Fibroblast of peridontal ligament (primary cell): ENCODE data around the gene ZBTB24.

ENCODE experiments used
- DNase-seq: peaks from one replicate; pipeline ENCODE4 v3.0.0-alpha.2; 2010; ENCODE audit errors: extremely low read depth

The ZBTB24 gene

DNA sequence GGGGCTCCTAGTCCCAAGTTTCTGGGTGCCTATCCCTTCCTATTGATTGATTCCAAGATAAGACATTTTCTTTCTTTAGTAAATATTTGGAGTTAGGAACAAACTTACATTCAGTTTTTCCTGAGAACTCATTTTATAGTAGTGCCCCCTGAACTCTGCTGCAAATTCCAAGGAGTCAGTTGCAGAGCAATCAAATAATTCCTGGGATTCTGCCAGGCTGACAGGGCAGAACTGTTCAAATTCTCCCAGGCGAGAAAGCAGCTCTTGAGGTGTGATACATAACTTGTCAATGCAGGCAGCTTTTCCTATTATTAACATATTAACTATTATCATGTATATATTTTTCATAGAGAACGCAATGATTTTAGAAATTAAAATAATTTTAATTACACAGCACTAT lies 15.9 kb upstream of the ZBTB24 start:
- DNase-seq = no peak

DNA sequence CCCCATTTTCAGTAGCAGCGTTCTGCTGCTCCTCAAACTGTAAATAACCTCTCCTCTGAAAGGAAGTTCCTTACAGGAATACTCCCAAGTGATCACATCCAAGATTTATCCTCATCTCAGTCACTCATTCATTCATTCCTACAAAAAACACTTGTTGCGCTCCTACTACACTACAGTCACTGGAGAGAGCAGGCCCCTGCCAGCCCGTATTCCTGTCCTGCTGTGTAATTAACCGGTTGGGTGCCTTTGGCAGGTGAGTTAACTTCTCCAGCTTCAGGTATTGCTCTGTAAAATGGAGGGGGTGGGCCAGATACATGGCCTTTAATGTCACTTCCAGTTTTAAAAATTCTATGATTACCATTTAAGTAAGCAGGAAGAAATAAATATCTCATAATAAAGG lies 15.0 kb upstream of the ZBTB24 start:
- no peak for DNase-seq

DNA sequence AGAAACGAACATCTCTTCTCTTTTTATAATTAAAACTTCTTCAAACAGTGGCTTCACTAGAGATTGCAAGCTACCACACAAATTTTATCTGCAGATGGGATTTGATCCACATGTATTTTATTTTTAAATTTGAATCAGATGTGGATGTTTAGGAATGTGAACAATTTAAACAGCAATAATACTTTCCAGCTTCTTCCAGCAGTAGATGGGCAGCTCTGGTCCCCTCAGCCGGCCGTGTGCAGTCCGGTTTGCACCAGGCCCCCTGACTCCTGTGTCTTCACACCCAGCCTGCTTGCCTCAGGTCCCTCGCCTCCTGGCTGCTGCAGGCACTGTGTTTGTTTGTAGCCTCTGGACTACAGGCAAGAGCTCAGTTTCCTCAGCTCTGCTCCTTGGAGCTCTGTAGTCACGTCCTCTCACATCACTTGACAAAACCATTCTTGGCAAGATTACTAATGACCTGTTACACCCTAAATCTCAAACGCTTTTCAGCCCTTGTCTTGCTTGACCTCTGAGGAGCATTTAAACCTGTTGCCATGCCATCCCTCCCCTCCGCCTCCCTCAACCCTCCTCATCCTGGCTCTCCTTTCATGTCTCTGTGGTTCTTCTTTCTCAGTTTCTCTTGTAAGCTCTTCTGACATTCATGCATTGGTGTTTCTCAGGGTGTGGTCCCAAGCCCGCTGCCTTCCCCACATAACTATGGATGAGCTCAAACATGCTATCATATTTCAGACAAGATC lies 13.2 kb upstream of the ZBTB24 start:
- DNase-seq = peak; percentile 47

DNA sequence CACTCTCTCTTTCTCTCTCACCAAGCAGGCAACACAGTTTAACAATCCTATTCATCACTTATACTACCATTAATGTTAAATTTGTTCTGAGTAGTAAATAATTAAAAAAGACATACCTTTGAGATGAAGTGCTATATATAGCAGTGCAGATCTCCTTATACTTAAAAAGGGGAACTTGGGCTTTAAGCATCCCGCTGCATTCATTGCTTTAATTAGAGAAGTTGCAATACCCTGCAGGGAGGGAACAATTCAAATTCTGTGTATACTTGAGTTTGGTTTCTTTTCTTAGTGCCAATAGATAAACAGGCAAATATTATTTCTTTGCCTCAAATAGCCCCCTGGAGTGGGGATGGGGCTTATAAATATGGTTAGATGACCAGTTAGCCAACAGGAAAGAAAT lies 10.8 kb upstream of the ZBTB24 start:
- no peak for DNase-seq

DNA sequence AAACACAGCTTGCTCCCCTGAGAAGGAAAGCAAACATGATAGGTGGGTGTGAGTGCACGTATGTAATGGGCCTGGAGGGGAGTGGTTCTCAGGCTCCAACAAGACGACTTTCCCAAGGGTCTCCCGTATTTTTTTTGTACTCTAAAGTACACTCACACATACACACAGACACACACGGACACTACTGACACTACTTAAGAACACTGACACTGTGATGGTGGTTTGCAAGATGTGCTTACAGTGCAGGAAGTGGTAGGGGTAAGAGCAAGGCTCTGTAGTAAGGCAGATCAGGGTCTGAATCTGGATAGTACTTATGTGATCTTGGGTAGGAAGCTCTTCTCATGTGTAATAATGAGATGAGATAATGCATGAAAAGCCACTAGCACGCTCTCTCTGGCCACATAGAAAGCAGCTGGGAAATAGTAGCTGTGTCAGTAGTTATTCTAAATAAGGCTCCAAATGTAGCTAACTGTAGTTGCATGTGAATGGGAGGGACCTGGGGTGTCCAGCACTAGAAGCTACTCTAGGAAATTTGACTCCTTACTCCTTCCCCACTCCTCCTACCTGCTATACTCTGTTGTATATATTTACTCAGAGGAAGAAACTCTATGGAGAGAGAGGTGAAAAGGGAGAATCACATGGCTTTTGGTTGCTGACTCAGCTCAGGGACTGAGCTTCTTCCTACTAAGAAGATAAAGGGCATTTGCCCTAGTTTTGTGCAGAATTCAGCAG lies 8.4 kb upstream of the ZBTB24 start:
- peak; percentile 30 for DNase-seq

DNA sequence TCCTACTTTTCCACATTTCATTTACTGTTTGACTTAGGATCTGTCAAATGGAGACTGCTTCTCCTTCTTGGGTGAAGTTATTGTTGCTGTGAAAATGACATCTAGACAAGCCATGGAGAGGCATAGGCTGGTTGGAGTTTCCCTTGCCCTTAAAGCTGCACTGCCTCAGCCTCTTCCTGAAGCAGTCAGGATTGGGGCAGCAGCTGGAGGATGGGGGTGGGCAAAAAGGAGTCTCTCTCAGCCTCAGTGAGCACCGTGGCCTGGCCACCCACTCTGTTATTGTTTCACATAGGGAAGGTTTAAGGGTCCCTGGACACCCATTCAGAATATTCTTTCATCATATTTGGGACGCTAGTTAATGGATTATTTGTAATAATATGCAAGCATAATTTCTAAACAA lies 7.7 kb upstream of the ZBTB24 start:
- DNase-seq = no peak

DNA sequence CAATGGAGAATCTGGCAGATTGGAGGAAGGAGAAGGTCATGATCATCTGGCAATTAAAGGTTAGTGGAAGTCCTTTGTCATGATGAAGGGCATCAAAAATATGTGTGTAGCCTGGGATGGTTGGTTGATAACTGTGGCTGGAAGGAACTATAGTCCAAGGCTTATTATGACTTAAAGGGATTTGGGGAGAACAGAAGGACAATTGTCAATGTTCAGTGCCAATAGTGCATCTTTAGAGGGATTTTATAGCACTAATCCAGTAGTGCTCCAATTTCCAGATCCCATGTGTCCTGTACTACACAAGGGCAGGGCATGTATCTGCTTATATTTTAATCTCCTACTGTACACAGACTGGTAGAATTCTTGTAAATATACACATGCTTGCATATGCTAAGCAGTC lies 5.0 kb upstream of the ZBTB24 start:
- DNase-seq = no peak

DNA sequence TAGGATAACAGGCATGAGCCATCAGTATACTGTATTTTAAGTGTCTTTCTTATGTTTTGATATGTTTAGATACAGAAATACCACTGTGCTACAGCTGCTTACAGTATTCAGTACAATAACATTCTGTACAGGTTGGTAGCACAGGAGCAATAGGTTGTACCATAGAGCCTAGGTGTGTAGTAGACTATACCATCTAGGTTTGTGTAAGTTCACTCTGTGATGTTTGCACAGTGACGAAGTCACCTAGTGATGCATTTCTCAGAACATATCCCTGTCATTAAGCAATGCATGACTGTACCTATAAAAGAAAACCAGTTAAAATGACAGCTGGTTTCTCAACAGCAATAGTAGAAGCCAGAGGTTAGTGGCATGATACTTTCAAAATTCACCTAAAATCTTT lies 3.0 kb upstream of the ZBTB24 start:
- DNase-seq = no peak

DNA sequence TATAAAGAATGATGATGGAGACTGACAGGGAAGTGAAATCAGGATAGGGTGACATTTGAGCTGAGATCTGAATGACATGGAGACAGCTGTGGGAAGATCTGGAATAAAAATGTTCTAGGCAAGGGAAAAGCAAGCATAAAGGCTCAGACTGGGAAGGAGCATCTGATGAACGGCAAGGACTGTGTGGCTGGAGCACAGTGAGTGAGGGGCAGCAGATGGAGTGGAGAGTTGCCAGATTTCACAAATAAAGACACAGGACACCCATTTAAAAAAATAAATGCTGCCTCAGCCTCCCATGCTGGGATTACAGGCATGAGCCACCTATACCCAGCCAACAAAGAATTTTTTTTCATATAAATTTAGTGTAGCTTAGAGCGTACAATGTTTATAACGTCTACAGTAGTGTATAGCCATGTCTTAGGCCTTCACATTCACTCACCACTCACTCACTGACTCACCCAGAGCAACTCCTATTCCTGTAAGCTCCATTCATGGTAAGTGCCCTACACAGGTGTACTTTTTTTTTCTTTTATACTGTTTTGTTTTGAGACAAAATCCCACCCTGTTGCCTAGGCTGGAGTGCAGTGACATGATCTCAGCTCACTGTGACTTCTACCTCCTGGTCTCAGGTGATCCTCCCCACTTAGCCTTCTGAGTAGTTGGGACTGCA lies 2.4 kb upstream of the ZBTB24 start:
- no peak for DNase-seq

DNA sequence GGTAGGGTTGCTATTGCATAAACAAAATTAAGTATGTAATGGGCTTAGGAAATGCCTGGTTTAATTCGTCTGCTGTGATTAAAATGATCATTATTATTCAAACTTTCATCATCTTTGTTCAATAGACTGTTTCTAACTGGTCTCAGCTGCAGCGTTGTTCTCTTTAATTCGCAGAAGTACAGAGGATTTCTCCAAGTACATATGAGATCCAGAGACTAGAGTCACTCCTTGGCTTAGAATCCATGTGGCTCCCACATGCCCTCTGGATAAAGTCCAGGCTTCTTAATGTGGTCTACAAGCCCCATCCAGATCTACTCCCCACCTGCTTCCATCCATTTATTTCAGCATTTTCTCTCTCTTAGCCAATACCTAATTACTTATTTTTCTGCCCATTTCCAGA lies 1.1 kb upstream of the ZBTB24 start:
- DNase-seq = peak; percentile 25

DNA sequence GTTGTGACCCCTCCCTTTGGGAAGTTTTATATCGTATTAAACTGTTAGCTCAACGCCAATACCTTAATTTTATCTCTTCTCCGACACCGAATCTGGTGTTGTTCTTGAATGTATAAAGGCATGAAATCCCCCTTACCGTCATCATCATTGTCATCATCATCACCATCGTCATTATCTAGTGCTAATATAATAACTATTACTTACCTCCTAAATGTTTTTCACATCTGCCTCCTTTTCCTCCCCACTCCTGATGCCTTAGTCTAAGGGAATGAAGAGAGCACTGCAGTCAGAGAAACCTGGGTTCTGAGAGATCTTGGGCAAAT lies 677 bp upstream of the ZBTB24 start:
- peak; percentile 8 for DNase-seq

DNA sequence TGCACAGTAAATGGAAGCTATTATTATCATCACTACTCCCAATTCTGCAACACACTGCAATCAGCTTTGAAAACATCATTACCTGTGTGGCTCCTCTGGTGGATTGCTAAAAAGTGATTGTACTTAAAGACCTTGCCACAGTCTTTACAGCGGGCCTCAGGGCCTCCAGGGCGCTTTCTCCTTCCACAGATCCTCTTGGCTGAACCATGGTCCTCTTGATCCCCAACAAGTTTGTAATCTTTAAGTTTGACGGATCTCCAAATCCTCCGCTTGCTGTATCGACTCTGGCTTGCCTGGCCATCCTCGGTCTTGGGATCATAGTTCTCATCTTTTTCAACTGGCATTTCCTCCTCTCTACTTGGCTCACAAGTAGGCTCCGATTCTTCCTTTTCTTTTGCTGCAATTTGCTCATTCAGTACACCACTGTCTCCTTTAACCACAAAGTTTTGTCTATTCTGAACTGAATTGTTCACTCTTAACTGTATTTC lies 2.0 kb downstream of the ZBTB24 start:
- no peak for DNase-seq

DNA sequence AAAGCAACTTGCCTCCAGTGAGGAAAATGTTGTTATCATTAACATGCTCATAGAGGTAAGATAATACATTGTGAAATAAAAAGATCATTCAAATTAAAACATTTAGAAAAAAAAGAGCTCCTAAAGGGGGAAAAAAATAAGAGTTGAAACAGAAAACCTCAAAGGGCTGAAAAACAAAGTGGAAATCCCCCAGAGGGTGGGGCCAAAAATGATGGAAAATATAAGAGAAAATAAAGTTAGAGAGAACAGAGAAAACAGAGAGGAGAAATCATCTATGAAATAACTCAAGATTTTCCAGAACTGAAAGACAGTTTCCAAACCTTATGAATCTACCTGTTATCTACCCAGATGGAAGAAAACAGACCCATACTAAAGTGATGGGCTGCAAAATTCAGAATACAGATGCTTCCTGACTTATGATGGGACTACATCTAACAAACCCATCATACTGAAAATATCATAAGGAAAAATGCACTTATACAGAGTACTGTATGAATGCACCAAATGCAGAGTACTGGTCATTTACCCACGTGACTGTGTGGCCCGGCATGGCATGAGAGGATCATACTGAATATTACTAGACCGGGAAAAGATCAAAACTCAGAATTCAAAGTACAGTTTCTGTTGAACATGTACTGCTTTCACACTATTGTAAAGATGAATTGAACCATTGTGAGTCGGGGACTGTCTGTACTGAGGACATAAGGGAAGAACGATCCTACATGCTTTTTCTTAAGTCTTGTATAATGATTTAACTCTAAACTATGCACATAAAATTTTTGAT lies 4.0 kb downstream of the ZBTB24 start:
- no peak for DNase-seq

DNA sequence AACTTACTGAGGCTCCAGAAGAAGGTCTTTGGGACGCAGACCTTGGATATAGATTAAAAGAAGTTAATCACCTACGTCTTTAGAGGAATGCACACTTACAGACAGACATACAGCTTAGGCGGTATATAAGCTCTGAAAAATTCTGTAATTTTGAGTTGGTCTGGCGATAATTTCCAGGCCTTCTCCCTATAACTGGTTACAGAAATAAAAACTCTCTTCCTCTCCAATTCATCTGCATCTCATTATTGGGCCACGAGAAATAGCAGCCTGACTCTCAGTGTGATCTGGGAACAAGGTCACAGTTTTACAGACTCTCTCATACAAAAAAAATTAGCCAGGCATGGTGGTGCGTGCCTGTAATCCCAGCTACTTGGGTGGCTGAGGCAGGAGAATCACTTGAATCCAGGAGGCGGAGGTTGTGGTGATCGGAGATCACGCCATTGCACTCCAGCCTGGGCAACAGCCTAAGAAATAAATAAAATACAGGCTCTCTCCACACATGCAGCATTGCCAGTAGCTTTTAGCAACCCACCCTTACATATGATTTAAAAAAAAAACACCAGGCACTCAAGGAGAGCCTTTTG lies 4.7 kb downstream of the ZBTB24 start:
- peak; percentile 31 for DNase-seq

DNA sequence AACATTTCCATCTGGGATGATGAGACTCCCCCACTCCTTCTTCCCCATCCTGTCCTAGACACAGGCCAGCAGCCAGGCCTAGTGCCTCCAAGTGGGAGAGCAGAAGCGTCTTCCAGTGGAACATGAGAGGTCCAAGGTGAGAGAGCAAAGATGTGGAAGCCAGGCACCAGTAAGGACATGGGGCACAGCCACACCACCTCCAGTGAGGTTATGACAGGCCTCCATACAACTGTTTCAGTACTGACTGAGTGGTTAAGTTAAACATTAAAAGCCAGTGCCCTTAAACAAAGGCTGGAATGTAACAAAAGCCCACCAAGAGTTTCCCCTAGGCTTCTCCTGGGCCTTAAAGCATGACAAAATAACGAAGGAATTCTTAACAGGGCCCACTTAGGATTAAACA lies 5.3 kb downstream of the ZBTB24 start:
- DNase-seq = no peak

DNA sequence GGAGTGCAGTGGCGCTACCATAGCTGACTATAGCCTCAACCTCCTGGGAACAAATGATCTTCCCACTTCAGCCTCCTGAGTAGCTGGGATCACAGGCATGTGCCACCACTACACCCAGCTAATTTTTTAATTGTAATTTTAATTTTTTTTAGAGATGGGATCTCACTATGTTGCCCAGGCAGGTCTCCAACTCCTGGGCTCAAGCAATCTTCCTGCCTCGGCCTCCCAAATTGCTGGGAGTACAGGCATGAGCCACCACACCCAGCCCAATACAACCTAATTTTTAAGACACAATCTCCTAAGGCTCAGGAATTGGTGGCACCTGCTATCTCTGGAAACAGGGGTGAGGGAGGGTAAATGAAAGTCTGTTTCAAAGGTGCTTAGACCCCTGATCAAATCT lies 5.8 kb downstream of the ZBTB24 start:
- no peak for DNase-seq

DNA sequence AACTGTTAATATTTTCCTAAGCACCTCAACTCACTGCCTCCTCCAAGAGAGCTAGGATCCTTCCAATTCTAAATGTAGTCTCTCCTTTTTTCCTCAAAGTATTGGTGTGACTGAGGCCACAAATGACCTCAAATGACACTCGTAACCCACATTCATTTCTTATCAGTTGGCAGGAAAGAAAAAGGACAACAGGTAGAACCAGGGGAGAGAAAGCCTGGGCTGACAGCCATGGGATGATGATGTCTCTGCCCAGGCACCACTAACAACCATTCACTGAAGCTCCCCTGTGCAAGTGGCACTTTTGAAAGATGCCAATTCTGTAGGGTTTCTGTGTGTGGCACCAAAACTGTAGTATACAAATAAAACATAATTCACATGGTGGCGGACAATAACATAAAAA lies 7.4 kb downstream of the ZBTB24 start:
- no peak for DNase-seq

DNA sequence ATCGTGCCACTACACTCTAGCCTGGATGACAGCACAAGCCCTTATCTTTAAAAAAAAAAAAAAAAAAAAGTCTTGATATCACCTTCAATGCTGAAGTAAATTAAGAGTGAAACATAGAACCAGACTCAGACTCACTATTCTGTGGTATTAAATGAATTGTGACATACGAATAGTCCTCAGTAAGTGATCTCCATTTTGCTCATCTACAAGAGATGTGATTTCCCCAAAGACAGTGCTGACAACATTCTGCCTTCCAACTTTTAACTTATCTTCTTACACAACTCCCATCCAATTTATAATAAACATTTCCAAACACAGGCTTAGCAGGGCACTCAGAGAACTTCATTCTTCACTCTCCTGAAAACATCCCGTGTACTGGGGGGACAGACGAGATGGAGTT lies 8.0 kb downstream of the ZBTB24 start:
- DNase-seq = no peak

DNA sequence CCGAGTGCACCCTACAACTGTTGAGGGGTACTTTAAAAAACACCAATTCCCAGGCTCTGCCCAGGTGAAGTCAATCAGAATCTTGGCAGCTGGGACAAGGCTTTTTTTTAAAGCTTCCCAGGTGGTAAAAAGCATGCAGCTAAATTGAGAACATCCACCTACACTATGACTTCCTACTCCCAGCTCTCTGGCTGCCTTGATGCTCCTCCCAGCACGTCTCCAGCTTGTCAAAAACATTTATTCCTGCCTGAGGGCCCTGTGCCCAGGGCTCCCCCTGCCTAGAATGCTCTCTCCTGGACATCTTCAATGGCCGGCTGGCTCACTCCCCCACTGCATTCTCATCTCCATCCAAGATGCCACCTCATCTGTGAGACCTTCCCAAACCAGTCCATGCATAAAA lies 9.9 kb downstream of the ZBTB24 start:
- no peak for DNase-seq

DNA sequence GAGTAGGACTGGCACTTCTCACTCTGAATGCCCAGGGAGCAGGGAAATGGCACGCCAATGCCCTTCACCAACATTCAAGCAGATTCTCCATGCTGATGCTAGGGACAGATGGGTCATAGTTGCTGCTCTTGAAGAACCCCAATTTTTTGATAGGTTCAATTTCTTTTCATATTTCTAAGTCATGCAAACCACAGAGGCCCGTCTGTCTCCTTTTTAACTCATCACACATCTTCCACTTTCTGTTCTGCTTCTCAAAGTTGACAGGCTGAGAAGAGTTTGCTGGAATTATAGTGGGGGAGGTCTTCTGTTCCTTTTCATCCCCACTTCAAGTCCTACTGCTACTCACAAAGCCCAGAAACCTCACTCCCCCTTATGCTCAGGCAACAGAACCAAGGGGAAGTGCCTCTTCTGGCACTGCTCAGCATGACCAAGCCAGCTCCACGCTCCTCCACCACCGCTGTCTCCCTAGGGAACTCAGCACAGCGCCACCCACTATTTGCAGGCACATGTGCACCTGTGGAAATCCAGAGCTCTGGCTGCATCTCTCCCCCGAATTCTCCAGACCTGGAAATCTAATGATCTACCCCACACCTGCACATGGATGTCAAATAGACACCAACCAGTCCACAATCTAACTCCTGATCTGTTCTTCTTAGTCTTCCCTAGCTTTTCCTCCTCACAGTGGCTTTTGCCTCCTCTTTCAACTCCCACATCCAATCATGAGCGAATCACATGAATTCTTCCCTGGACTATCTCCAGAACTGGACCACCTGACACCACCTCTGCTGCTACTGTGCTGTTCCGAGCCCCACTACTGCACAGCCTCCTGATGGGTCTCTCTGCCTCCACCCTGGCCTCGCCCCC lies 10.7 kb downstream of the ZBTB24 start:
- no peak for DNase-seq
